ELF-1 (cell line): ENCODE measurements around the gene PIEZO2.
"Not testable (repeated sequence)": the region's sequence is repeated elsewhere in the genome, so short reads cannot be mapped to it uniquely, and the experiment has no call there.

Experiments
- DNase-seq: peaks from one replicate; pipeline ENCODE4 v3.0.0-alpha.2; 2016; ENCODE audit warnings: low read depth, low spot score

Gene PIEZO2

DNA sequence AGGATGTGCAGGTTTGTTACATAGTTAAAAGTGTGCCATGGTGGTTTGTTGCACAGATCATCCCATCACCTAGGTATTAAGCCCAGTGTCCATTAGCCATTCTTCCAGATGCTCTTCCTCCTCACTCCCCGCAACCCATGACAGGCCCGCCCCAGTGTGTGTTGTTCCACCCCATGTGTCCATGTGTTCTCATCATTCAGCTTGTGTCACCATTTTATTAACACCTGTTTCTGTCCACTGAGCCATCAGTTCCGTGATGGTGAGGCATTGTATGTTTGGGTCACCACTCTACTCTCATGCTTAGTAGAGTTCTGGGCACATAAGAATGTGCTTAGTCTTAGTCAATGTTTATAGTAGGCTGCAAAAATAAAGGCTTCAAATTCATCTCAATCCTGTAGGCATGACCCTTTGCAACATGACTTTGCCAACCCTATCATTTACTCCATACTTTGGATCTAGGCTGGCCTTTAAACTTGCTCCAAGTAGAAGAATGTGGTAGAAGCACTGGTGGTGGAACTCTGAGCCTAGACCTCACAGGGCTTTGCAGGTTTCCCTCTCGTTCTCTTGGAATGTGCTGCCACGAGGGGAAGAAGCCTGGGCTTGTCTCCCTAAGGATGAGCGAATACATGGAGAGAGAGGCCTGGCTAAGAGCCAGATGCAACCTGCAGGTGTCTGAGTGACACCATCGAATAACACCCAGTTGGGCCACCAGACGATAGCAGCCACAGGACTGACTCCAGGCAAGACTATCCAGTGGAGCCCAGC is 462.0 kb downstream of the PIEZO2 start:
- no peak for DNase-seq

DNA sequence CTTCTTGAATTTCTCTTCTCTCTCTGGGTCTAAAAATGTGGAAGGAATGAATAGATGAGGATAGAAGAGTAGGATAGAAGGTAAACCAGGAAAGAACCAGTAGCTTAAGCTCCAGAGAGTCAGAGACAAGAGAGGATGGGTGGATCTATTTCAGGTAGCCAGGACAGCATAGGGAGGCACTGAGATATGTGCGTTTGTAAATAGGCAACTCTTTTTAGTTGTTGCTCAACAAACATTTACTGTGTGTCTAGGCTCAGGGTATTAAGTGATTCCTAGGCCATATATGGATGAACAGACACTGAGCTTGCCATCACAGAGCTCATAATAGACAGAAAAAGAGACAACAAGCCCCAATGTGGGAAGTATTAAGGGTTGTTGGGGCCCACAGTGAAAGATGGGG is 463.1 kb downstream of the PIEZO2 start:
- DNase-seq, result no peak

DNA sequence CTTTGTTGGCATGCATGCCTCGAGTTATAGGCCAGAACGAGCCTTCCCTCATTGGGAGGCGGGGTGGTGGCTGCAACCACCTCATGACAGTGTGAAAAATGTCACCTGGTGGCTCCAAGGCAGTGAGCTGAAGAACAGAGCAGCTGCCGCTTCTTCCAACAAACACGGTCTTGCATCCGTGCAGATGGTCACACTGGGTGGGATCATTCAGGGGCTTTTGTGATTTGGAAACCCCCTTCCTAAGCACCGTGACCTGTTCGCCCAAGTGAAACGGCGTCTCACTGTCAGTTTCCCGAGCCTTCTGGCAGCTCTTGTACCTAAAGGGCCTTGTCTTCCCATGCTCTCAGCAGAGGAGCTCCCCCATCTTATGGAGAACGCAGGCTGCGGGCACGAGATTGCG is 463.9 kb downstream of the PIEZO2 start:
- no peak for DNase-seq

DNA sequence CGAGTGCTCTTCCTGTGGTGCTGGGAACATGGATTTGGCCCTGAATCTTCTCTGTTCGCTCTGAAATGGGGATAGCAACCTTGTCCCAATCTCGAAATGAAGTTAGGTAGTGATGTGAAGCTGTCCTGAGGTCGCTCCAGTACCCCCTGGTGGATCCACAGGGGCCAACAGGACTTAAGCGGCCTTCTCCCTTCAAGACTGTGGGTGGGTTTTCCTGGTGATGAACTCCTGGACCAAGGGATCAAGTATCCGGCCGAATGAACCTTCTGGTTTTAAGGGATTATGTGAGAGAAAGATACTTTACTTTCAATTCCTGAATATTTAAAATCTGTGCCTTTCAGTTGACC is 467.0 kb downstream of the PIEZO2 start:
- DNase-seq, result no peak

DNA sequence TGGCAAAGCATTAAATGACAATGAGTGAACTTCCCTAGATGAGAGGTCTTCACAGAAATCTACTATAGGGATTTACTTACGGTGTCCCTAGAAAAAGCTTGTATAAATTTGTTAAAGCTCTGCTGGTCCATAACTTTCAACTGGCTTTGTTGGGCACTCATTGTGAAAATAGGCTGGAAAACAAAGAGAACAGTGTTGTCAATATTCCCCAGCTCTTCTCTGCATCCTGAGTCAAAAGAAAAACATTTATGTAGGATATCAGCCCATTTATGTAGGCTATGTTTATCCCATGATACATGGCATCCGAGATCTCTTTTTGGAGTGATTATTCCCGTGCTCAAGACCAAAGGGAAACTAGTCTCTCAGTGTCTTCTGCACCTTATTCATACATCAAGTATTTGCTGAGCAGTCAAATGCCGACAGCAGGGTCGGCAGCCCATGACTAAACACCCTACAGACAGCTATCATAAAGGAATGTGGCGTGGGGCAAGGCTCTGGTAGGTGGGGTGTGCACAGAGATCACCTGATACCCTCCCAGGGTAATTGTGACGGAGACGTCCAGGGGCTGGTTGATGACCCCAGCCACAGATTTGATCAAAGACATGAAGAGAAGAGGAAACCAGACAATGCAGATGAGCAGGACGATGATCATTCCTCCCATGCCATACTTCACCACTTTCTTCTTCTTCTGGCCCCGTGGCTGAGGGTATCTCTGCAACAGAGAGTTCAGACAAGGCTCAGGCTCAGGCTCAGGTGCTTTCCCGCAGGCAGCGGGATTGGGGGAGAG is 467.6 kb downstream of the PIEZO2 start:
- no peak for DNase-seq

DNA sequence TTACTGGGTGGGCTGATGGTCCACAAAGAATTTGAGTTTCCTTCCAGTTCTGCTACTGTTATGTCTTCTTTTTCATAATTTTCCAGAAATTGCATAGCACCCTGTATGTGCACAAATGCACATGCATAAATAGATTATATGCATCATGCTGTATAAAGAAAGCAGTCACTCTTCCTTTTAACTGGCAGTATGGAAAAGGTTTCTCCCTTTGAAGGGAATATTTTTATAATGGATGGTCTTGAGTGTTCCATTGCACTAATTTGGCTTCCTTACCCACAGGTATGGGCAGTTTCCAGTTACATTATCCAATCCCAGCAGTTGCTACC is 469.1 kb downstream of the PIEZO2 start:
- no peak for DNase-seq

DNA sequence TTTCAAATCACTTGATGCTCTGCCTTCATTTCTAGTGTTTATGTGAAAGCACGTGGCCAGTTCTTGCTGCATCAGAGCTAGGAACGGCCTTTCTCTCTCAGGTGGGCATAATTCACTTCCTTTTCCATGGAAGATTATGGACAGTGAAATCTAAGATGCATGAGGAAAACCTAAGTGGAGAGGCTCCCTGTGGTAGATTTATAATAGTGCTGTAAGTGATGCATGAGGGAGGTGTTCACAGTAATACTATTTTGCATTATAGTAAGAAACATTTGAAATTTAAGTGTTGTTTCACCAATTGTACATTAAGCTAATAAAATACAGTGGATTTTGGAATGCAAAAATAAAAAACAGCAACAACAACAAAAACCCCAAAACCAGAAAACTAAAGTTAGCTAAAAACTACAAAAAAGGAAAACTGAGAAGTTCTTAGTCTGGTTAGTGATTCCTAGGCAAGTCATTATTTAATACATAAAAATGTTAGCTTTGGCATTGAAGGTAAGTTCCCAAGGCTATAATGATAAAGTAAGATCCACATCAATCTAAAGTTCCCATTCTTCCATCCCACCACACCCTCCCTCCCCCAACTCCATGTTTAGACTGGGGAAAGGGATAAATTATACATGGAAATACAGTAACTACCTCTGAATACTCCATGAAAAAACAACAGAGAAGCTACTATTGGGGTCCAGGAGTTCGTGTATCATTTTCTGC is 469.7 kb downstream of the PIEZO2 start:
- no peak for DNase-seq

DNA sequence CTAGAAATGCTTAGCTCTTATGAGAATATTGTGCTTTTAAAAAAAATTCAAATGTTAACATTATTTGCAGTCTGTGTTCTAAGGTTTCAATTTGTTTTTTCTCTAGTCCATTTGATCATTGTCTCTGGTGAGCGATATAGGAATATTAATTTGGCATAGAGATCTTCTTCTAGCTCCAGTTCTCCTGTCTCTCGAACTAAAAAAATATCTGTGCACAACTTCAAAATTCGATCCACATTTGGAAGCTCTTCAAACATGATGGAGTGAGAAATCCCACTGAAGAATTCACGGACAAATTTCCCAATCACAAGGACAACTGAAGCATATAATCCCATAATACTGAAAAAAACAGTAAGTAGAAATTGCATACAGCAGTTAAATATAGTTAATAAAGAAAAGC is 477.9 kb downstream of the PIEZO2 start:
- no peak for DNase-seq

DNA sequence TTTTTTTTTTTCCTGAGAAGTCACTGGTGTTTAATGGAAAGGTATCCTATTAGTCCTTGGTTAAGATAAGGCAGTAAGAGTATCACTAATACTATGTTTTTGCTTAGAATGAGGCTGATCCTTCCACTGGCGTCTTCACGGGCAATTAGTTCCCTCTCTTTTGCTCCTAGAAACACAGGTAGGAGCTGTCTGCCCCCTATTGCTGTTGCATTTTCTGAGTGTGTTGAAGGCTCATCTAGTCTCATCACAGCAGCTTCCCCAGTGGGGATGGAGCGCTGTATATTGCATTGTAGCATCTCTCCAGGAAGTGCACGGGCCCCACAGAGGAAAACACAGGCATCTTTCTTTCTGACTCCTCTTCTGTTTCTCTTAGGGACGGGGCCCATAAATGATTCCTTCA is 478.5 kb downstream of the PIEZO2 start:
- DNase-seq, result no peak

DNA sequence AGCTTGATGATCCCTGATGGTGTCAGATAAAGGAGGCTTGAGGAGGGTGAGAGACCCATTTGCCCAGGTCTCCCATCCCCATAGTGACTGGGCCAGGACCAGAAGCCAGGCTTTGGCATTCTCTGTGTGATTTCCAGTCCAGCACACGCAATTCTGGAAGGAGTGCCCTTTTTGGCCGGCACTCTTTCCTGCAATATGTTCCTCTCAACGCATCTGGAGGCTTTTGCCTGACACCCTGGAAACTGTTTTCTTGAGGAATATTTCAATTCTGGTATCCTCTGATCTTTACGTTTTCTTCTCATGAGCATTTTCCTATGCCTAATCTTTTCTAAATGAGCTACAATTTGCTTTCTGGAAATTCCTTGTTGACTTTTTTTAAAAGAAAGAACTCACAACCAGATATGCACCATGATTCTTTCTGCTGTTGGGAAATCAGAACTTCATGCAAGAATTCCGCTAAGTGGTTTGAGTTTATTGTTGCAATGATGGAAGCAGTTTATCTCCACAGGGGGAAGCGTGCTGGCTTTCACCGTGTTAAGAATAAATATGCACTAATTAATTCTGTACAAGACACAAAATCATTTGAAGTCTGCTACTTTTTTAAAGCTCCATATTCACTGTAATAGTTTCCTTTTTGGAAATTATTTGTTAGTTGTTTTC is 479.8 kb downstream of the PIEZO2 start:
- no peak for DNase-seq

DNA sequence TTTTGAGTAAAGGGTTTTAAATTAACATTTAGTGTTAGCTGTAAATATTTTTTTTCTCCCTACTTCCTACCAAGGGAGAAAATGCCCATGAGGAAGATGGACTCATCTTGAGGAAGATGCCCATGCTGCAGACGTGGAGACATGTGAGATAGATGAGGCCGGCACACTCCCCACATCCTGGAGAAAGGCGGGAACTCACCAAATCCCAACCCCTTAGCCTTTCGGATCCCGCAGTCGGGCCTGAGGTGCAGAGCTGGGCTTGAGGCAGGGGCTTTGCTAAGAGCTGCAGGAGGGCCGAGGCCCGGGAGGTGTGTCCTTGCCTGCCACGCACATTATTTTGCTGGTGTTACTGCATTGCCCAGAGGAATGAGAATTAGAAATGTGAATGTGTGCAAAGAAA is 485.6 kb downstream of the PIEZO2 start:
- no peak for DNase-seq

DNA sequence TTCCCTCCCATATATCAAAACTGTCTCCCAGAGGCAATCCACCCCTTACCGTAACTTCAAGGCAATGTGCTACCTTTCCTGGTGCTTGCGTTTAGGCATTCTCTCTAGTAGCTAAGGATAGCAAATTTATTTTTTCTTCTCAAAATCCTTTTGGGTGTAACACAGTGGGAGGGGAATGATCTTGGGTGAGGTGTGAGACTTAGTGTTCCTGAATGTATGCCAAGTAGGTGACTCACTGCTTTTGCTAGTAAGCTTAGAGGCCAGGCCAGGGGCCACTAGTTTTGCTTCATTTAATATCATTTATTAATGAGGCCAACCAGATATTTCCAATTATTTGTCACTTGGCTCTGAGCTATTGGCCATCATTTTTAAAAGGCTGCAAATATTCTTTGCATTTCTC is 488.1 kb downstream of the PIEZO2 start:
- no peak for DNase-seq

DNA sequence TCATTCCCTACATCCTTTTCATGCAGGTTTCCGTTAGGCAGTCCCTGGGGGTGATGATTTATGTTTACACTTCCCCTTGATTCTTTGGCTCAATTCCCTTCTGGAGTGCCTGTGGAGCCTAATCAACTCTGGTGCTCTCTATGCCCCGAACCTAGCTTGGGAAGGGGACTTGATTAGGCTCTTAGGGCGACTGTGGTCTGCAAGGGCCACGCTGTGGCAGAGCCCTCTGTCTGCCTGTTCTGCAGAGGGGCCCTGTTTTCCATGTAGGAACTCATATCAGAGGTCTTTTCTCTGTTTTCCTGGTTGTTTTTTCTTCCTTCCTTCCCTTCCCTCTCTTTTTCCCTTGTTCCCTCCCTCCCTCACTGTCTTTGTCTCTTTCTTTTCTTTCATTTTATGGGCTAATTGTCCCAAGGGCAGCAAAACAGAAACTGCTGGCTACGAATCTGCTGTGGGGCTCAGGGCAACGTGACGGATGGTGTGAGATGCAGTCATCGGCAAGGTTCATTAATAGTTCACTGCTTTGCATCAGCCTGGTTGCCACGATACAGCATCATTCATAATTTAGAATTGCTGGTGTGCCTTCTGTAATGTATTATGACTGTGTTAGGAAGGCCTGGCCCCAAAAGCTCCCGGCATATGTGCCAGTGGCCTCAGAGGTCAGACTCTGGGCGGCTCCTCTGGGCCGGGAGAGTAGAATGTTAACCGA is 489.0 kb downstream of the PIEZO2 start:
- DNase-seq, result no peak

DNA sequence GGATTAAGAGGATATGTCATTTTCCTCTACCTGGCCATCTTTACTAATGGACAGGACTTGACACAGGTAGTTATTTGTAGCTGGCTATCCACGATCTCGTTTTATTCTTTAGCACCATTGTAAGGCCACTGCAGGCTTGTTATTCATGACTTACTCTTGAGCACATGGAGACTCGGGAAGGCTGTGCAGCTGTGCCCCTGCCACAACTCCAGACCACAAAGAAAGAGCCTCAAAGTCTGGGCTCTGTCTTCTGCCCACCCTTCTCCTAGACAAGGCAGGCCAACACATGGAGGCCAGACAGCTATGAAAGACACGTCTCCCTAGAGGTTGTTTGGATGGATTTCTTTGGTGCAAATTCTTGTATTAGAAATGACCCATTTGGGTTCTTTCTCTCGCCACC is 489.8 kb downstream of the PIEZO2 start:
- no peak for DNase-seq

DNA sequence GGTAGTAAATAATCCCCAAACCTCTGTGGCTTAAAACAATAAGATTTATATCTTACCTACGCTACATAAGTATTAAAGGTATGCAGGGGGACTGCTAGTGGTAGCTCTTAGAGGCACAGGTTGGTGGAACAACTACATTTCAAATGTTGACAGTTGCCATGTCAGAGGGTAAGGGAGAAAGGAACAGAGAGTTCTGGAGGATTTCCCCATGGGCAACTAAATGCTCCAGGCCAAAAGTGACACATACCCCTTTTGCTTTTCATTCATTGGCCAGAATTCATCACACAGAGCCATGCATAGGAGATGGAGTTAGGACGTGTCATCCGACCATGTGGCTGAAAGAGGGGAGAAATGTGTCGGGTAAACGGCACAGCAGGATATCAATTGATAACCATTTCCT is 490.4 kb downstream of the PIEZO2 start:
- DNase-seq, result no peak

DNA sequence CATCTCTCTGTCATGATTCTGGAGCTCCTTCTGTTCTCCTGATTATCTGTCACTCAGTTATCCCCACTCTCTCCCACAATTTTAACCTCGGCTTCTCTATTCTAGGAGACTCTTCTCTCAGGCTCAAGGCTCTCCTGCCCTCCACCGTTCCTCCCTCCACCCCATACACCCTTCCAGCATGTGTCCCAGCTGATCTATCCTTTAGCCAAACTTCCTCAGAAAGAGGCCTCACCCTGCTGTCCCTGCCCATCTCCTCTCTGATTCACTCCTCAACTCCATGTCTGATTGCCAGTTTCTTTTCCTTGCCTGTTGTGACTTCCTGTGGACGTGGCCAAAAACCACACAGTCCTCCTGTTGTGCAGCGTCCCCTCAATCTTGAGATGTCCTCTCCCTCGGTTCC is 505.4 kb downstream of the PIEZO2 start:
- not testable (repeated sequence) for DNase-seq

DNA sequence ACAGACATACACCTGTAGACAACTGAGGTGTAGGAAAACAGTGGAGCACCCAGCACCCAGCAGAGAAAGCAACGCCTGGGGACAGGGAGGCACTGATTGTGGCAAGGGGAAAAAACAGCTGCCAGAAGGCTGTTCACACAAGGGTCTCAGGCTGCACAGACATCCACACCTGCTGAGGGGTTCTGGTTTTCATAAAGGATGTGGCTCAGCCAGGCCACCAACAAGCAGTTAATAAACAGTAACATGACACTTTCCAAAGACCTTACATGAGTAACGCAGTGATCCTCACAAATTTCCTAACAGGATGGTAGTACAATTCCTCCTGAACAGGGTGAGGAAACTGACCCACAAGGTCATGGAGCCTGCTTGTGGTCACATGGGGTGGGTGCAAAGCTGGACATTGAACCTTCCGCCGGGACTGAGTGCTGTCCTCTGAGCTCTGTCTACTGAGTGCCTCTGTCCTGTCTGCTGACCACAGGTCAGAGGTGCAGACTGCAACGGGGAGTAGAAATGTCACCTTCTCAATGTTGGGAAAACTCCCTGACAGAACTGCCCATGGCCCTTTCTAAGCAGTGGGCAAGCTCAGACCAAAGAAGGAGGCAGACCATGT is 506.3 kb downstream of the PIEZO2 start:
- not testable (repeated sequence) for DNase-seq

DNA sequence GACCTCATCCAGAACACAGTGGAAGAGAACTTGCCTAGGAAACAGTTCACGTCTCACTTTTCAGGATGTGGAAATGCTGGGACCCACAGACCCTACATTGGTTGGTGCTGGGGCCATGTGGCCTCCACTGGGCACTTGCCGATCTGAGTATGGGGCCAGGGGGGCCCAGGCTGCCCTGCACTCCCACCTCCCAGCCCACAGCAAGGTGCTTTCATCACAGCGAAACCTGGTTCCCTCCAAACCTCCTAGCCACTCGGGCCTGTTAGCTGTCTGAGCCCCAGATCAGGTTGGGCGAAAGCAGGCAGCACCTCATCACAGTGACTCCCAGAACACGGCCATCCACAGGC is 510.9 kb downstream of the PIEZO2 start:
- DNase-seq, result not testable (repeated sequence)

DNA sequence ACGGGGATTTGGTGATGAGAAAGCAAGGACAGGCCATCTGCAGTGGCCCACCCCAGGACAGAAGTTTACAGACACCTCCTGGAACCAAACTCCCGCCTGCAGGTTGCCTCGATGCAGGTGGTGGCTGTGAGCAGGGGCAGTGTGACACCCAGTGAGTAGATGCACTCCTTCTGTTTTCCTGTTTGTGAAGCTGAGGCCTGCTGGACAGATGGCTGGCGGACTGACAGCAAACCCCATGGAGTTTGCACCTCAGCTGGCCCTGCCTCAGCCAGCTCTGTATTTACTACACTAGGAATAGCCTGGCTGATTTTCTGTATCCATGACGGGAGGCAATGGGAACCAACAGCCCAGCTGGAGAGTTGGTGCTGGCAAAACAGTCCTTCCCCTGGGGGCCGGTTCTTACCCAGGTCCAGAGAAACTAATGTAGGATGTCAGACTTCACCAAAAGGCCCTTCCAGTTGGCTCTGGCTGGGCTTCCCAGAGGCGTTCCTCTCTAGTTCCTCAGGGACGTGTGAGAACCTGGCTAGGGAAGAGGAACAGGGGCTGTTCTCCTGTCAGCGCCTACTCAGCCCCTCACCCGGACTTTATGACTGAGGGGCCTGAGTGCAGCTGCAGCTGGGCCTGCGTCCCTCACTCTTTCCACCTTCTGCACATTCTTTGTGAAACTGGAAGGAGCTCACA is 511.4 kb downstream of the PIEZO2 start:
- not testable (repeated sequence) for DNase-seq

DNA sequence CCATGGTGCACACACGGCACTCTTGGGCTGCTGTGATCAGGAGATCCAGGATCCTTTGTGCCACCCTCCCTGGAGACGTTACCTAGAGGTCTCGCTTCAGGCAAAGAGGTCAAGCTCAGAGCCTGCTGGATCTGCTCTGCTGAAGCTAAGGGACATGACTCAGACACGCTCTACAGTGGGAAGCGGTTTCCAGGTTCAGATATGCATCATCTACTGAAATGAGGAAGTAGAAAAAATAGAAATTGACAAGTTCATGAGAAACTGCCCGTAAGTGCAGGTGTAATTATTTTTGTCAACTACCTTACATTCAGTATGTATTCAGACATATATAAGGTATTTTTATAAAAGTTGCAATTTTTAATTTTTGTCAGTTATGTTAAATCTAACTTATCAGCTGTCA is 520.3 kb downstream of the PIEZO2 start:
- not testable (repeated sequence) for DNase-seq
